ENCODE data around the gene SPATA31C2.

GRCh38 chr9:88143957-88144625, 5.8 kb upstream of the SPATA31C2 start:
- no peak for TF ChIP-seq YY1 (IDR thresholded peaks at IDR 0.05; ENCODE audit: insufficient read depth, insufficient read length)
- no peak for TF ChIP-seq ZNF274 (IDR thresholded peaks at IDR 0.05; ENCODE audit: low read depth, low read length)
